ENCODE measurements around the gene COL11A1. TPM values are rescaled to one million over a fixed set of nuclear protein-coding genes. Genes with fewer than 3 reads are reported as not detected.

COL11A1 gene
- polyA plus RNA-seq, 1 of the 3 experiments (the other 2 are of a cell fraction): 0.13 TPM

DNA sequence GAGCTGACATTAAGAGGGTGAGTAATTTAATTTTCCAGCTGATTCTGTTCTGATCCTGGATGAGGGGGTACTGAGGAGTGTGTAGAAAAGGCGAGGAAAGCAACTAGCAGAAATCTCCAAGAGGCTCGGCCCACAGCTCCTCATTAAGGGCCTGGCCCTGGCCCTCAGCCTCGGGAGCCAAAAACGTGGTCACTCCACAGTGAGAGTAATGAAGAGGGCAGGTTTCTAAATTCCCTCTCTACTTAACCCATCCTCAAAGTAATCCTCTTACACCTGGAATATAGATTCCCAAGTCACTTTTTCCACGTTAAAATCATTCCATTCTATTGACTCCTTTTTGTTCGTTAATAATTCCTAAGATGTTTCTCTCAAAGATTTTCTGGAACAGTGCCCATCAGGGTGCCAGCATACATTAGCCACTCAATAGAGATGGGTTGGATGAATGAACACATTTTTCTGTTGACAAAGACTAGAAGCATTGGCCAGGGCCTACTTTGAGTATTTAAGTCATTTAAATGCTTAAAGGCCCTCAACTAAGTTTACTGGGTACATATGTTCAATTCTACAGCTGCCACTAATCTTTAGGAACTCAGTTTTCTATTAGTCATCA lies 1.1 kb upstream of the COL11A1 start:
- no peak for TF ChIP-seq TCF12 (IDR thresholded peaks at IDR 0.05)
- TF ChIP-seq, protein P1, sequence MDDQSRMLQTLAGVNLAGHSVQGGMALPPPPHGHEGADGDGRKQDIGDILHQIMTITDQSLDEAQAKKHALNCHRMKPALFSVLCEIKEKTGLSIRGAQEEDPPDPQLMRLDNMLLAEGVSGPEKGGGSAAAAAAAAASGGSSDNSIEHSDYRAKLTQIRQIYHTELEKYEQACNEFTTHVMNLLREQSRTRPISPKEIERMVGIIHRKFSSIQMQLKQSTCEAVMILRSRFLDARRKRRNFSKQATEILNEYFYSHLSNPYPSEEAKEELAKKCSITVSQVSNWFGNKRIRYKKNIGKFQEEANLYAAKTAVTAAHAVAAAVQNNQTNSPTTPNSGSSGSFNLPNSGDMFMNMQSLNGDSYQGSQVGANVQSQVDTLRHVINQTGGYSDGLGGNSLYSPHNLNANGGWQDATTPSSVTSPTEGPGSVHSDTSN (IDR thresholded peaks at IDR 0.05): peak; percentile 24; the same call in 1 of the 2 replicates
- TF ChIP-seq, protein P2, sequence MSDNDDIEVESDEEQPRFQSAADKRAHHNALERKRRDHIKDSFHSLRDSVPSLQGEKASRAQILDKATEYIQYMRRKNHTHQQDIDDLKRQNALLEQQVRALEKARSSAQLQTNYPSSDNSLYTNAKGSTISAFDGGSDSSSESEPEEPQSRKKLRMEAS (IDR thresholded peaks at IDR 0.05; ENCODE audit: low read depth): no peak
- TF ChIP-seq, protein P3, sequence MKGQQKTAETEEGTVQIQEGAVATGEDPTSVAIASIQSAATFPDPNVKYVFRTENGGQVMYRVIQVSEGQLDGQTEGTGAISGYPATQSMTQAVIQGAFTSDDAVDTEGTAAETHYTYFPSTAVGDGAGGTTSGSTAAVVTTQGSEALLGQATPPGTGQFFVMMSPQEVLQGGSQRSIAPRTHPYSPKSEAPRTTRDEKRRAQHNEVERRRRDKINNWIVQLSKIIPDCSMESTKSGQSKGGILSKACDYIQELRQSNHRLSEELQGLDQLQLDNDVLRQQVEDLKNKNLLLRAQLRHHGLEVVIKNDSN (IDR thresholded peaks at IDR 0.05; ENCODE audit: borderline replicate concordance, low read depth): no peak
- TF ChIP-seq, protein P4, sequence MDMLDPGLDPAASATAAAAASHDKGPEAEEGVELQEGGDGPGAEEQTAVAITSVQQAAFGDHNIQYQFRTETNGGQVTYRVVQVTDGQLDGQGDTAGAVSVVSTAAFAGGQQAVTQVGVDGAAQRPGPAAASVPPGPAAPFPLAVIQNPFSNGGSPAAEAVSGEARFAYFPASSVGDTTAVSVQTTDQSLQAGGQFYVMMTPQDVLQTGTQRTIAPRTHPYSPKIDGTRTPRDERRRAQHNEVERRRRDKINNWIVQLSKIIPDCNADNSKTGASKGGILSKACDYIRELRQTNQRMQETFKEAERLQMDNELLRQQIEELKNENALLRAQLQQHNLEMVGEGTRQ (IDR thresholded peaks at IDR 0.05; ENCODE audit: borderline replicate concordance, low read depth, low read length): no peak
- TF ChIP-seq NFIC (IDR thresholded peaks at IDR 0.05; ENCODE audit: borderline replicate concordance): peak; percentile 26; the same call in 1 of the 2 replicates
- H3K27me3 ChIP-seq (ENCODE audit: insufficient read depth): no peaks in the 10 kb centered on the region
- no peaks in the 10 kb centered on the region for H3K9me2 ChIP-seq
- H3K4me2 ChIP-seq: no peak overlapping the region
- H3F3A ChIP-seq (replicated peaks; ENCODE audit: insufficient read depth): peaks cover 36% of the 10 kb centered on the region
- H3K9me3 ChIP-seq: no peaks in the 10 kb centered on the region; the same call in 1 of the 2 replicates
- CTCF ChIA-PET: interaction anchor here (1.2 to 5.4 kb wide), 3 partner anchors 9 to 354 kb away, joined by 5 to 119 read pairs (median 28); no protein-coding TSS in a partner anchor
- no peak overlapping the region for H2AFZ ChIP-seq (ENCODE audit: low read depth)
- no peak for DNase-seq
- 75% methylated on average over 6 of the region's 6 CpGs for WGBS (ENCODE audit: low lambda C conversion rate)
- no peaks in the 10 kb centered on the region for H3K36me3 ChIP-seq (replicated peaks in 1 of 2; ENCODE audit: control insufficient read depth in 1 of 2, insufficient read depth in 2 of 2, low read length in 1 of 2)
- no peak overlapping the region for H3K9ac ChIP-seq
- H3K27ac ChIP-seq (ENCODE audit: low read depth in 2 of 2, low read length in 1 of 2): no peak overlapping the region
- H3K4me3 ChIP-seq (ENCODE audit: low read depth in 2 of 2, low read length in 1 of 2): no peak overlapping the region
- H3K79me2 ChIP-seq (ENCODE audit: insufficient read depth): no peaks in the 10 kb centered on the region
- H4K20me1 ChIP-seq (ENCODE audit: insufficient read depth): no peaks in the 10 kb centered on the region
- POLR2A ChIA-PET: no interaction called here
- peaks cover 2 to 13% of the 10 kb centered on the region in 2 experiments; a peak in 3 of 4 replicates for H3K4me1 ChIP-seq (ENCODE audit: control insufficient read depth in 1 of 2, insufficient read depth in 2 of 2, low read depth in 1 of 2, low read length in 1 of 2)

DNA sequence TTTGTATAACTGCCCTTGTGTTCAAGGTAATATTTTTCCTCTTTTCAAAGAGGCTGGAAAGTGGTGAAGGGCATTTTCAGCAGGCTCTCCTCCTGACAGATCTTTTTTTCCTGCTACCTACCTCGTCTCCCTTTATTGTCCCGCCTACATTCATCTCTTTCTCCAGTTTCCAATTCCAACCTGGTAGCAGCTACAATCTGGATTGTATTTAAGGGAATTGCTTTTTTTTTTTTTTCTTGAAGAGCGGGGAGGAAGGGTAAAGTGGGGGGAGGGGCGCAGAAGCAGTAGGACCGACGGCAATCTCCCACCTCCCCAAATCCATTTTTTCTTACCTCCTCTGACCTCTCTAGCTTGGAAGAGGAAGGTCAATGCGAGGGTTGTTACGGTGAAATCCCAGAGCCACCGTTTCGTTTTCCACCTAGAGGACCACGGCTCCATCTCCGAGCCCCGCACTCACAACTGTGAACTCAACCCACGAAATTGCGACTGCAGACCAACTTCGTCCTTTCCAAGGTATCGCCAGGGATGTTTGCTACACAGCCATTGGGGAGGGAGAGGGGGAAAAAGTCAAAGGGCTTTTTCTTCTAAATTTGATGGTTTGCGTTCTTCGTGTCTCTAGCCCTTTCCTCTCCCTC lies 464 bp downstream of the COL11A1 start:
- CTCF ChIA-PET: interaction anchor here (0.8 to 5.4 kb wide), 7 partner anchors 11 to 407 kb away, joined by 3 to 119 read pairs (median 15); no protein-coding TSS in a partner anchor
- 50% methylated on average over 18 of the region's 19 CpGs for WGBS (ENCODE audit: low lambda C conversion rate)
- H3K4me1 ChIP-seq (ENCODE audit: control insufficient read depth in 1 of 2, insufficient read depth in 2 of 2, low read depth in 1 of 2, low read length in 1 of 2): peaks cover 2 to 13% of the 10 kb centered on the region in 2 experiments; a peak in 3 of 4 replicates
- TF ChIP-seq, protein P2 (IDR thresholded peaks at IDR 0.05; ENCODE audit: low read depth): no peak
- TF ChIP-seq, protein P5, sequence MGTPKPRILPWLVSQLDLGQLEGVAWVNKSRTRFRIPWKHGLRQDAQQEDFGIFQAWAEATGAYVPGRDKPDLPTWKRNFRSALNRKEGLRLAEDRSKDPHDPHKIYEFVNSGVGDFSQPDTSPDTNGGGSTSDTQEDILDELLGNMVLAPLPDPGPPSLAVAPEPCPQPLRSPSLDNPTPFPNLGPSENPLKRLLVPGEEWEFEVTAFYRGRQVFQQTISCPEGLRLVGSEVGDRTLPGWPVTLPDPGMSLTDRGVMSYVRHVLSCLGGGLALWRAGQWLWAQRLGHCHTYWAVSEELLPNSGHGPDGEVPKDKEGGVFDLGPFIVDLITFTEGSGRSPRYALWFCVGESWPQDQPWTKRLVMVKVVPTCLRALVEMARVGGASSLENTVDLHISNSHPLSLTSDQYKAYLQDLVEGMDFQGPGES (IDR thresholded peaks at IDR 0.05; ENCODE audit: low read depth, low read length): no peak
- TF ChIP-seq GABPA (IDR thresholded peaks at IDR 0.05; ENCODE audit: low read depth) (no peak), TAF1 (IDR thresholded peaks at IDR 0.05; ENCODE audit: borderline replicate concordance, low read depth, low read length) (no peak), EZH2phosphoT487 (IDR thresholded peaks at IDR 0.05; ENCODE audit: borderline replicate concordance, low read depth) (no peak), JUND (IDR thresholded peaks at IDR 0.05) (no peak), CHD2 (IDR thresholded peaks at IDR 0.05; ENCODE audit: low read length, partially characterized antibody) (no peak), POLR2AphosphoS5 (IDR thresholded peaks at IDR 0.05; ENCODE audit: low read depth, low read length) (no peak), RFX5 (IDR thresholded peaks at IDR 0.05; ENCODE audit: low read length) (no peak), YY1 (IDR thresholded peaks at IDR 0.05; ENCODE audit: low read depth) (no peak), MEF2A (IDR thresholded peaks at IDR 0.05; ENCODE audit: borderline replicate concordance, low read depth) (no peak)
- TF ChIP-seq, protein P3 (IDR thresholded peaks at IDR 0.05; ENCODE audit: borderline replicate concordance, low read depth): no peak
- TF ChIP-seq, protein P6, sequence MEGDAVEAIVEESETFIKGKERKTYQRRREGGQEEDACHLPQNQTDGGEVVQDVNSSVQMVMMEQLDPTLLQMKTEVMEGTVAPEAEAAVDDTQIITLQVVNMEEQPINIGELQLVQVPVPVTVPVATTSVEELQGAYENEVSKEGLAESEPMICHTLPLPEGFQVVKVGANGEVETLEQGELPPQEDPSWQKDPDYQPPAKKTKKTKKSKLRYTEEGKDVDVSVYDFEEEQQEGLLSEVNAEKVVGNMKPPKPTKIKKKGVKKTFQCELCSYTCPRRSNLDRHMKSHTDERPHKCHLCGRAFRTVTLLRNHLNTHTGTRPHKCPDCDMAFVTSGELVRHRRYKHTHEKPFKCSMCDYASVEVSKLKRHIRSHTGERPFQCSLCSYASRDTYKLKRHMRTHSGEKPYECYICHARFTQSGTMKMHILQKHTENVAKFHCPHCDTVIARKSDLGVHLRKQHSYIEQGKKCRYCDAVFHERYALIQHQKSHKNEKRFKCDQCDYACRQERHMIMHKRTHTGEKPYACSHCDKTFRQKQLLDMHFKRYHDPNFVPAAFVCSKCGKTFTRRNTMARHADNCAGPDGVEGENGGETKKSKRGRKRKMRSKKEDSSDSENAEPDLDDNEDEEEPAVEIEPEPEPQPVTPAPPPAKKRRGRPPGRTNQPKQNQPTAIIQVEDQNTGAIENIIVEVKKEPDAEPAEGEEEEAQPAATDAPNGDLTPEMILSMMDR (IDR thresholded peaks at IDR 0.05): no peak
- no peaks in the 10 kb centered on the region for H3K79me2 ChIP-seq (ENCODE audit: insufficient read depth)
- POLR2A ChIA-PET: no interaction called here
- DNase-seq: peak; percentile 21
- no peaks in the 10 kb centered on the region for H3K27me3 ChIP-seq (ENCODE audit: insufficient read depth)
- no peaks in the 10 kb centered on the region for H3K9me3 ChIP-seq
- H3K4me3 ChIP-seq (ENCODE audit: low read depth in 2 of 2, low read length in 1 of 2): peak overlapping the region in 1 of 2 experiments; percentile 2; a peak in 1 of 4 replicates
- no peak overlapping the region for H3K27ac ChIP-seq (ENCODE audit: low read depth in 2 of 2, low read length in 1 of 2)
- no peak overlapping the region for H3K4me2 ChIP-seq
- H3K36me3 ChIP-seq (replicated peaks in 1 of 2; ENCODE audit: control insufficient read depth in 1 of 2, insufficient read depth in 2 of 2, low read length in 1 of 2): no peaks in the 10 kb centered on the region
- no peak overlapping the region for H2AFZ ChIP-seq (ENCODE audit: low read depth)
- H3F3A ChIP-seq (replicated peaks; ENCODE audit: insufficient read depth): peaks cover 36% of the 10 kb centered on the region
- H4K20me1 ChIP-seq (ENCODE audit: insufficient read depth): no peaks in the 10 kb centered on the region
- no peak overlapping the region for H3K9ac ChIP-seq
- no peaks in the 10 kb centered on the region; the same call in 1 of the 2 replicates for H3K9me2 ChIP-seq
